H1 (cell line): ENCODE measurements around the gene ATF3. TPM values are rescaled to one million over a fixed set of nuclear protein-coding genes. Genes with fewer than 3 reads are reported as not detected.
A peak's percentile ranks its signal among the peaks of the same experiment; 100 is the strongest.

Source experiments
- CTBP2 ChIP-seq: IDR thresholded peaks from 2 replicates; pipeline ENCODE4 v1.7.0; 2011; ENCODE audit warnings: borderline replicate concordance, mild to moderate bottlenecking, moderate library complexity, mixed read lengths, low read length; ENCODE audit not compliant: insufficient read depth, insufficient read length
- PHF8 ChIP-seq: fragments of 200-600 bp; sonication (generic); conservative IDR thresholded peaks from 2 replicates; pipeline ENCODE4 v1.7.1; 2012; ENCODE audit warnings: low read depth, mild to moderate bottlenecking, inconsistent platforms, low read length, moderate library complexity
- ZNF274 ChIP-seq: IDR thresholded peaks from 2 replicates; pipeline ENCODE4 v1.7.0; 2012; ENCODE audit warnings: low read length, borderline replicate concordance; ENCODE audit errors: extremely low read depth
- polyA plus RNA-seq, 7 experiments: library from polyadenylated mRNA; depleted of rRNA in 3 of 7; stranded (reverse) in 5 of 7; unstranded in 2 of 7; fragments of >200 nt in 5 of 7; fragments of 200-250 nt in 2 of 7; gene quantifications; 1 replicate in 5 of 7; 2 replicates in 1 of 7; 4 replicates in 1 of 7; pipeline versions ENCODE4 v1.2.1 to v1.2.3, GENCODE V29; 2011 to 2013; ENCODE audit warnings: missing spikeins in 2 of 7, mixed read lengths in 2 of 7
- total RNA-seq: library from RNA; stranded (reverse); fragmentation: NEBNext Ultra II Directional; extraction: Animal tissue kit (Norgen Biotek cat#: 25700); gene quantifications from 2 replicates; pipeline ENCODE4 v1.2.1, GENCODE V29; 2021

ATF3 gene
- total and polyA plus RNA-seq, 2 of the 8 experiments (the other 6 are each of a cell fraction or from before 2014, with no cell fraction given): 12.2 to 27.7 TPM

DNA sequence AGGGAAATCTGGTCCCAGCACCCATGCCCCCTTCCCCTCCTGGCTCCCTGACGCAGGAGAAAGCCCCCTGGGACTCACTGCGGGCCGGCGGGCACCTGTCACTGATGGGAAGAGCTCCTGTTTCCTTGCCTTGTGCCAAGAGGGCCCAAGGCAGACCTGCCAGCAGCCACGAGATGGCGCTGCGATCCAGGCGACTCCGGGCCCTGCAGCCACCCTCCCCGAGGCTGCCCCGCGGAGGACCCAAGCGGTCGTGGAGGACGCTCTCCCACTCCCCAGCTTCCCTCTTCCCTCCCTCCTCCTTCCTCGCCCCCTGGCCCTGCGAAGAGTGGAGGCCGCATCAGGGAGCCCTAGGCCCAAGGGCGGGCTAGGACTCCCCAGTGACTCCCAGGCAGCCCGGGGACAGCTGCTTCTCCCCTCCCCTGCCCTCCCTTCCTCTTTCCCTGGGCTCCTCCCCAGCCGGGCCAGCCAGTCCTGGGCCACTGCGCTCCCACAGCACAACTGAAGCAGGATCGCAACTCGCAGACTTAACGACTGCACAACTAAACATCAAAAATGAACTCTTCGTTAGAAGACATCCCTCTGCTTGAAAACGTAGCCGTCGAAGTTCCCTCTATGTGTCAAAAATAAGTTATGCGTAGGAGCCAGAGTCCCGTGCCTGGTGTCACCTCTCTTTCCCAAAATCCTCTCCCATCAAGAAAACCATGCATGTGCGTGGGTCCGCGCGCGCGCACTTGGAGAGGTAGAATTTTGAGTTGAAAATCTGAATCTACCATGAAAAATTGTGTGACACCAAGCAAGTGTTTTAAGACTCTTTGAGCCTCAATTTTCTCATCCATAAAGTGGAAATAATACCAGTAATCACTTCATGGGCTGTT is 56.9 kb downstream of the ATF3 start (continued):
- TF ChIP-seq CTBP2 (no peak), ZNF274 (no peak), PHF8 (peak; percentile 48)
- TF ChIP-seq, all 59 proteins: peak for 16
